ENCODE data around the gene CDYL2.

CDYL2 gene

DNA sequence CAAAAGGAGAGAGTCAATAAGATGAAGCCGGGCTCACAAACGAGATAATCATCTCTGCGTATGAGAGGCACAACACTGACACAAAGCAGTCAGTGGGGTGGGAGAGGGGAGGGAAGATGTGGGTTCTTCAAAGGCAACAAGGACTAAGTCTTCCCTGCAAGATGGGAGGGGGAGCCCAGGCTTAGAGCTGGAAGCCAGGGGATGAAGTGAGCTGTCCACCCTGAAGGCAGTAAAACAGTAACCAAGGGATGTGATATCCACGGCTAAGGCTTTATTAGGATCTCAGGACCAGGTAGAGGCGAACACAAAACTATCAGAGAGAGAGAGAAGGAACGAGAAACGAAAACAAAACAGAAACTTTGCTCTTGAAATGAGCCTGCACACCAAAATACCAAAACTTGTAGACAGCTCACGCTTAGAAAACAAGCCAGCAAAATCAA is 147.7 kb downstream of the CDYL2 start:
- Histone ChIP-seq H3K9me2 (replicated peaks; ENCODE audit: control insufficient read depth, low read length) (no peaks in the 10 kb centered on the region), H3K27ac (ENCODE audit: low read depth, low read length) (no peak overlapping the region), H3K4me1 (ENCODE audit: control insufficient read depth, low read length) (no peaks in the 10 kb centered on the region), H3F3A (ENCODE audit: control insufficient read depth, insufficient read depth) (no peaks in the 10 kb centered on the region), H3K4me3 (ENCODE audit: low read length) (no peak overlapping the region), H3K27me3 (ENCODE audit: control insufficient read depth, low read length) (peaks cover 3% of the 10 kb centered on the region; the same call in 1 of the 2 replicates), H3K9me3 (ENCODE audit: control insufficient read depth, insufficient read depth, low read length) (no peaks in the 10 kb centered on the region), H3K36me3 (ENCODE audit: control insufficient read depth, low read length) (no peaks in the 10 kb centered on the region), H3K4me2 (ENCODE audit: low read length) (no peak overlapping the region), H4K20me1 (ENCODE audit: control insufficient read depth, insufficient read depth, low read depth, low read length) (no peaks in the 10 kb centered on the region), H3K79me2 (ENCODE audit: control insufficient read depth, low read length) (no peaks in the 10 kb centered on the region)
- TF ChIP-seq, protein P1, sequence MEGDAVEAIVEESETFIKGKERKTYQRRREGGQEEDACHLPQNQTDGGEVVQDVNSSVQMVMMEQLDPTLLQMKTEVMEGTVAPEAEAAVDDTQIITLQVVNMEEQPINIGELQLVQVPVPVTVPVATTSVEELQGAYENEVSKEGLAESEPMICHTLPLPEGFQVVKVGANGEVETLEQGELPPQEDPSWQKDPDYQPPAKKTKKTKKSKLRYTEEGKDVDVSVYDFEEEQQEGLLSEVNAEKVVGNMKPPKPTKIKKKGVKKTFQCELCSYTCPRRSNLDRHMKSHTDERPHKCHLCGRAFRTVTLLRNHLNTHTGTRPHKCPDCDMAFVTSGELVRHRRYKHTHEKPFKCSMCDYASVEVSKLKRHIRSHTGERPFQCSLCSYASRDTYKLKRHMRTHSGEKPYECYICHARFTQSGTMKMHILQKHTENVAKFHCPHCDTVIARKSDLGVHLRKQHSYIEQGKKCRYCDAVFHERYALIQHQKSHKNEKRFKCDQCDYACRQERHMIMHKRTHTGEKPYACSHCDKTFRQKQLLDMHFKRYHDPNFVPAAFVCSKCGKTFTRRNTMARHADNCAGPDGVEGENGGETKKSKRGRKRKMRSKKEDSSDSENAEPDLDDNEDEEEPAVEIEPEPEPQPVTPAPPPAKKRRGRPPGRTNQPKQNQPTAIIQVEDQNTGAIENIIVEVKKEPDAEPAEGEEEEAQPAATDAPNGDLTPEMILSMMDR (IDR thresholded peaks at IDR 0.05; ENCODE audit: low read depth, low read length, poor library complexity, severe bottlenecking), result no peak
- no peak for TF ChIP-seq EZH2phosphoT487 (IDR thresholded peaks at IDR 0.05; ENCODE audit: borderline replicate concordance, low read length)

DNA sequence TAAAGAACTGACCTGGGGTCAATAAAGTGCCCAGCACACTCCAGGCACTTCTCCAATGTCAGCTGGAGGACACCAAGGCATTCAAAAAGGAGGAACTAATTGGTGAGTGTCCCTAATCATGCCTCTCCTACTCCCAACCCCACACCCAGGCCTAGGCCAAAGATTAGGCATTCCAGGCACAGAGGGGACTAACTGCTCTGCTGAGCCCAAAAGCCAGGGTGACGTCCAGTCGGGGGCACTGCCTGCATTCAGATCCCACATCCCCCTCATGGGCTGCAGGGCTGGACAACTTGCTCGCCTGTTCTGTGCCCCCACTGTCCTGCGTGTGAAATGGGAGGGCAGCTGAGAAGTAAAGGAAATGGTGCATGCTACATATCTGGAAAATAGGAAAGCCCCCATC is 148.2 kb downstream of the CDYL2 start:
- no peaks in the 10 kb centered on the region for H3K4me1 ChIP-seq (ENCODE audit: control insufficient read depth, low read length)
- peaks cover 3% of the 10 kb centered on the region; the same call in 1 of the 2 replicates for H3K27me3 ChIP-seq (ENCODE audit: control insufficient read depth, low read length)
- no peak for TF ChIP-seq EZH2phosphoT487 (IDR thresholded peaks at IDR 0.05; ENCODE audit: borderline replicate concordance, low read length)
- TF ChIP-seq, protein P1 (IDR thresholded peaks at IDR 0.05; ENCODE audit: low read depth, low read length, poor library complexity, severe bottlenecking), result no peak
- H3K79me2 ChIP-seq (ENCODE audit: control insufficient read depth, low read length), result no peaks in the 10 kb centered on the region
- no peaks in the 10 kb centered on the region for H3K9me3 ChIP-seq (ENCODE audit: control insufficient read depth, insufficient read depth, low read length)
- H3K4me2 ChIP-seq (ENCODE audit: low read length), result no peak overlapping the region
- no peaks in the 10 kb centered on the region for H3K36me3 ChIP-seq (ENCODE audit: control insufficient read depth, low read length)
- H3F3A ChIP-seq (ENCODE audit: control insufficient read depth, insufficient read depth), result no peaks in the 10 kb centered on the region
- no peaks in the 10 kb centered on the region for H3K9me2 ChIP-seq (replicated peaks; ENCODE audit: control insufficient read depth, low read length)
- no peak overlapping the region for H3K27ac ChIP-seq (ENCODE audit: low read depth, low read length)
- H3K4me3 ChIP-seq (ENCODE audit: low read length), result no peak overlapping the region
- no peaks in the 10 kb centered on the region for H4K20me1 ChIP-seq (ENCODE audit: control insufficient read depth, insufficient read depth, low read depth, low read length)

DNA sequence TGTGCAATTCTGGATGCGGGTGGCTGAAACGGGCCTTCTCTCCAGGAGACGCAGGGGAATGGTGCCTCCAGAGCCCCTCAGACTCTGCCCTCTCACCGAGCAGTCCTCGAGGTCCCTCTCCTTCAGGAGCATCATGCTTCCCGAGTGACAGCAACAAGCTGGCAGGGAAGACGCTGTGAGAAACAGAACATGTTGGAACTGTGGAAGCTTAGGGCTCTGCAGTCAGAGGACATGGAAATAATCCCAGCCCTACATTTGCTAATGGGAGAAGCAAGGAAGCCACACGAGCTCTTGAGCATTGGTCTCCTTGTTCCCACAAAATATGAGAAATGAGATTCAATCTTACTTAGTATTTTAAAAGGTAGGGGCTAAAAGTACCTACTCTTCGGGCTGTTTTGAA is 148.6 kb downstream of the CDYL2 start:
- Histone ChIP-seq H3K27me3 (ENCODE audit: control insufficient read depth, low read length) (peaks cover 3% of the 10 kb centered on the region; the same call in 1 of the 2 replicates), H3K4me2 (ENCODE audit: low read length) (no peak overlapping the region), H3K36me3 (ENCODE audit: control insufficient read depth, low read length) (no peaks in the 10 kb centered on the region), H3K4me1 (ENCODE audit: control insufficient read depth, low read length) (no peaks in the 10 kb centered on the region), H3F3A (ENCODE audit: control insufficient read depth, insufficient read depth) (no peaks in the 10 kb centered on the region), H3K27ac (ENCODE audit: low read depth, low read length) (no peak overlapping the region), H4K20me1 (ENCODE audit: control insufficient read depth, insufficient read depth, low read depth, low read length) (no peaks in the 10 kb centered on the region), H3K4me3 (ENCODE audit: low read length) (no peak overlapping the region), H3K9me2 (replicated peaks; ENCODE audit: control insufficient read depth, low read length) (no peaks in the 10 kb centered on the region), H3K9me3 (ENCODE audit: control insufficient read depth, insufficient read depth, low read length) (no peaks in the 10 kb centered on the region), H3K79me2 (ENCODE audit: control insufficient read depth, low read length) (no peaks in the 10 kb centered on the region)
- TF ChIP-seq, protein P1 (IDR thresholded peaks at IDR 0.05; ENCODE audit: low read depth, low read length, poor library complexity, severe bottlenecking), result no peak
- TF ChIP-seq EZH2phosphoT487 (IDR thresholded peaks at IDR 0.05; ENCODE audit: borderline replicate concordance, low read length), result no peak

All from DOHH2 (cell line).